Measurements from ENCODE around the gene KLK10.
"Not testable (repeated sequence)": the region's sequence is repeated elsewhere in the genome, so short reads cannot be mapped to it uniquely, and the experiment has no call there.

Gene KLK10

GRCh38 chr19:51000981-51001380, 18.5 kb downstream of the KLK10 start:
- DNase-seq: no peak

- DNase-seq: no peak
Observed at GRCh38 chr19:51000426-51000825, 19.1 kb downstream of the KLK10 start.

DNA sequence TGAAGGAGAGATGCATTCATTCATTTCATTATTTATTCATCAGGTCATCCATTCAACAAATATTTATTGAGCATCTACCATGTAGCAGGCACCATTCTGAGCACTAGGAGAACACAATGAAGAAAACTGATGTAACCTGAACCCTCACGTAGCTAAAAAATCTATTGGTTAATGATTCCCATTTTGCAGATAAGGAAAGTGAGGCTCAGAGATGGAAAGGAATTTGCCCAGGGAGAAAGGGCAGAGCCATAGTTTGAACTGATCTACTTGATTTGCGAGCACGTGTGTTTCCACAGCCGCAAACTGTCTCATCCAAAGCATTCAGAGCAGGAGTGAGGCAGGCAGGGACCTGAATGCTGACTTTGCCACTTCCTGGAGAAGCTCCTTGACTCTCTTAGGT, 20.8 kb downstream of the KLK10 start:
- no peak for DNase-seq

DNA sequence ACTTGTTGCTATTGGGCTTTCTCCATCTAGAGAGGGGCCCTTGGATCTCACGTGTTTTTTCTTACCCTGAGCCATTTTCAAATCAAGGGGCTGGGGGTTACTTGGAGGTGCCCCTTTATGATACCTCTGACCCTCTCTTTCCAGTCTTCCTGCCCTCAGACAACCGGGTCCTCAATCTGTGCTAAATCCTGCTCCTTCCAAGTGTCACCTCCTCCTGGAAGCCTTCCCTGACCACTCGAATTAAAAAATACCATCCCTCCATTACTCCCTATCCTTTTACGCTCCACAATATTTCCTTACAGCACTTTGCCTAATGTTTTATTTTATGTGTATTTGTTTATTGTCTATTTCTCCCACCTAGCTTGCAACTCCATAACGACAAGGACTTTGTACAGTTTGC, 21.4 kb downstream of the KLK10 start:
- DNase-seq: no peak

DNA sequence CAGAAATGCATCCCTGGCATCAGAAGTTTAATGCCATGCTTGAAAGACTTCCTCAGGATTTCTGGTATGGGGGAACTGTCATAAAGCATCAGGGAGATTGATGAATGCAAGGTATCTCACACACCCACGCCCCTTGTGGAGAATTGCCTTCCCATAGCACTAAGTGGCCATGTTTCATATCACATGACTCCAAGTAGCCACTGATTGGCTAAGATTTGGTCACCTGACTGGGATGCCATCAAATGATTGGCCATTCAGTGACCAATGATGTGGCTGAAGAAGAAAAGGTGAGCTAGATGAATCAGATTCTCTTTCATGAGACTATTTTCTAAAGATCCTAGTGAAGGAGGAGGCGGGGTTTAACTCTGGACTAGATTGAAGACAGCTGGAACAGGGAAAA, 25.4 kb downstream of the KLK10 start:
- no peak for DNase-seq

DNA sequence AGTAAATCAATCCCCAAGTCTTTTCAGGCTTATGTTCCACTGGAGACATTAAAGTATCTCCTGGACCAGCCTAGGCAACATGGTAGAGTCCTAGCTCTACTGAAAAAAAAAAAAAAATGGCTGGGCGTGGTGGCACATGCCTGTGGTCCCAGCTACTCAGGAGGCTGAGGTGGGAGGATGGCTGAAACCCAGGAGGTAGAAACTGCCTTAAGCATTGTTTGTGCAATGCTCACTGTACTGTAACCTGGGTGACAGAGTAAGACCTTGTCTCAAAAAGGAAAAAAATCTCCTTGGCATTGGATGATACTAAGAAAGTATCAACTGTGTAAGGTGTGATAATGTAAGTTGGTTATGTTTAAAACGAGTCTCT, 26.9 kb downstream of the KLK10 start:
- no peak for DNase-seq

DNA sequence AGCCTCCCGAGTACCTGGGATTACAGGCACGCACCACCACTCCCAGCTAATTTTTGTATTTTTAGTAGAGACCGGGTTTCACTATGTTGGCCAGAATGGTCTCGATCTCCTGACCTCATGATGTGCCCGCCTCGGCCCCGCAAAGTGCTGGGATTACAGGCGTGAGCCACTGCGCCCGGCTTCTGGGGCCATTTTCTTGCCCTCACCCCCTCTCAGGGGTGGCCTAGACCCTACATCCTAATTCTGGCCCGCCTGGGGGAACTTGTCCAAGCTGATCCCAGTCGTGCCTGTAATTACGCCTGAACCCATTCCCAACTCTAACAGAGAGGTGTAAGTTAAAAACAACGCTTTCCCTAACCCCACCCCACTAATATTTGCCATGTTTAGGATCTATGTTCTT, 35.1 kb downstream of the KLK10 start:
- DNase-seq: not testable (repeated sequence)

- no peak for DNase-seq
Observed at GRCh38 chr19:50983625-50984292, 35.8 kb downstream of the KLK10 start, which contains the start of gene KLK7. TSS of gene KLK7 (minus strand) at chr19:50983917. CDS start at chr19:50982399, 1,518 bp downstream.

DNA sequence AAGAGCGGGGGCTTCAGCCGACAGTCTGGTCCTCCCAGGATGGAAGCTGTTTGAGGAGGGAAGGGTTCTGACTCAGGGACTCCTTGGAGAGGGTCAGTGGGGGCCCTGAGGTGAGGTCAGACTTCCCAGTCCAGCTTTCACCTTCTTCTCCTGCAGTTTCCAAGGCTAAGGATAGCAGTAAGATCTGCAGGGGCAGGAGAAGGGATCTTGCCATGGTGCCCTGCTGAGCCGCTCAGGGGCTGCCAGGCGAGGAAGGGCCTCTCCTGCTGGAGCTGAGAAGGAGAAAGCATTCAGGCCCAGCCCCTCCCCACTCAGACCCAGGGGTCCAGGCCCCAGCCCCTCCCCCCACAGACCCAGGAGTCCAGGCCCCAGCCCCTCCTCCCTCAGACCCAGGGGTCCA, 37.3 kb downstream of the KLK10 start:
- DNase-seq: no peak

- DNase-seq: no peak
Observed at GRCh38 chr19:50981587-50982146, 37.8 kb downstream of the KLK10 start.

DNA sequence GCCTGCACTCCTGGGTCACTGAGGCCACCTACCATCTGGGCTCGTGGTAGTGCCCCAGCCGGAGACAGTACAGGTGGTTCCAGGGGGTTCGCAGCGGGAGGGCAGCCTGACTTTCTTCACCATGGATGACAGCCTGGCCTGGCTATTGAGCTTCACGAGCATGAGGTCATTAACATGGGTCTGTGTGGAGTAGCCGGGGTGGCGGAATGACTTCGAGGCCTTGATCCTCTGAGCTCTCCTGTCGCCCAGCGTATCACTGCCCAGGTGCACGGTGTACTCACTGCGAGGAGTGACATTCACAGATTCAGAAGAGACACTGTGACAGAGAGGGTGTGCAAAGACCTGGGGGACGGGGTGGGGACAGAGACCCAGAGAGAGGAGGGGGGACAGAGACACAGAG, 39.3 kb downstream of the KLK10 start:
- no peak for DNase-seq

- DNase-seq: no peak
Observed at GRCh38 chr19:50979758-50980157, 39.8 kb downstream of the KLK10 start.

DNA sequence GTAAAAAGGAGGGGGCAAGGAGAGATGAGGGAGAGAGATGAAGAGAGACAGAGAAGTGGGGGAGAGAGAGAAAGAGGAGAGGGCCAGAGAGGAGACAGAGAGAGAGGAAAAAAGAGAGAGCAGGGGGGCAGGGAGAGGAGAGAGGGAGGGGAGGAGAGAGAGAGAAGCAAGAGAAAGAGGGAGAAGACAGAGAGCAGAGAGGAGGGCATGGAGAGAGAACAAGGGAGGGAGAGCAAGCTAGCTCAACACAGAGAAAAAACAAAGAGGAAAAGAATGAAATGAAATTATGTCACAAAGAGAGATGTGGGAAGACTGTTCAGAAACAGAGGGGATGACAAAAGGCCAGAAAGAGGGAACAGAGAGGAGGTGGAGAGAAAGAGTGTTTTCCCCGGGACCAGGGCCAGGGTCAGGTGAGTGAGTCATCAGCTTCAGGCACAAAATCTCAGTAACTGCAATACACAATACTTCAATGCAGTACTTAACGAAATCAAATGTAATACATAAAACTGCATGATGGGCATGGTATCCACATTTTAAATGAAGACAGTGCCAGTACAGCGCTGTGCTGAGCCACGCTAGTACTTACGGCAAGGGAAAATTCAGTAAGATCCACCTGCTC, 40.6 kb downstream of the KLK10 start:
- no peak for DNase-seq

- DNase-seq: no peak
Observed at GRCh38 chr19:50977626-50978025, 41.9 kb downstream of the KLK10 start.

DNA sequence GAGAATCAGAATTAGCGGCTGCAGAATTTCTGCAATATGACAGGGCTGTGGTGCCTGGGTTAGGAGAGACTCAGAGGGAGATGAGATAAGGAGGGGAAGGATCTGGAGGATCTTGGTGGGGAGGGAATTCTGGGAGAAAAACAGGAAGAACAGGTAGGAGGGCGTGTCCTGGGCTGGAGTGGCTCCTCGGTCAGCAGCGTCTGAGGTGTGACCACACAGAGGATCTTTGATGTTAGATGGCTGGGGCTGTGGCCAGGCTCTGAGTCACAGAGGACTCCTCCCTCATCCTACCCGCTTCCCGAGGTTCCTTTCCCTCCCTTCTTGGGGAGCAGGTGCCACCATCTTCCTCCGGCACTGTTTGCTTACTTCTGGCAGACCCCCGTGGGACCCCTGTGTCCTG, 43.7 kb downstream of the KLK10 start:
- DNase-seq: no peak

DNA sequence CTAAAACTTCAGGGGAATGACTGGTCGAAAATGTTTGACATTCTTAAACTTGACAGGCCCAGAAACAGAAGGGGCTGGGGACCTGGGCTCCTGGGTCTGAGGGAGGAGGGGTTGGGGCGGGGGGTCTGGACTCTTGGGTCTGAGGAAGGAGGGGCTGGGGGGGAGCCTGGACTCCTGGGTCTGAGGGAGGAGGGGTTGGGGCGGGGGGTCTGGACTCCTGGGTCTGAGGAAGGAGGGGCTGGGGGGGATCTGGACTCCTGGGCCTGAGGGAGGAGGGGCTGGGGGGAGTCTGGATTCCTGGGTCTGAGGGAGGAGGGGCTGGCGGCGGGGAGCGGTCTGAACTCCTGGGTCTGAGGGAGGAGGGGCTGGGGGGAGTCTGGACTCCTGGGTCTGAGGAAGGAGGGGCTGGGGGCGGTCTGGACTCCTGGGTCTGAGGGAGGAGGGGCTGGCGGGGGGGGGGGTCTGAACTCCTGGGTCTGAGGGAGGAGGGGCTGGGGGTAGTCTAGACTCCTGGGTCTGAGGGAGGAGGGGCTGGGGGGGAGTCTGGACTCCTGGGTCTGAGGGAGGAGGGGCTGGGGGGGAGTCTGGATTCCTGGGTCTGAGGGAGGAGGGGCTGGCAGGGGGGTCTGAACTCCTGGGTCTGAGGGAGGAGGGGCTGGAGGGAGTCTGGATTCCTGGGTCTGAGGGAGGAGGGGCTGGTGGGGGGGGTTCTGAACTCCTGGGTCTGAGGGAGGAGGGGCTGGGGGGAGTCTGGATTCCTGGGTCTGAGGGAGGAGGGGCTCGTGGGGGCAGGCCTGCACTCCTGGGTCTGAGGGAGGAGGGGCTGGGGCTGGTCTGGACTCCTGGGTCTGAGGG, 44.6 kb downstream of the KLK10 start:
- DNase-seq: no peak

DNA sequence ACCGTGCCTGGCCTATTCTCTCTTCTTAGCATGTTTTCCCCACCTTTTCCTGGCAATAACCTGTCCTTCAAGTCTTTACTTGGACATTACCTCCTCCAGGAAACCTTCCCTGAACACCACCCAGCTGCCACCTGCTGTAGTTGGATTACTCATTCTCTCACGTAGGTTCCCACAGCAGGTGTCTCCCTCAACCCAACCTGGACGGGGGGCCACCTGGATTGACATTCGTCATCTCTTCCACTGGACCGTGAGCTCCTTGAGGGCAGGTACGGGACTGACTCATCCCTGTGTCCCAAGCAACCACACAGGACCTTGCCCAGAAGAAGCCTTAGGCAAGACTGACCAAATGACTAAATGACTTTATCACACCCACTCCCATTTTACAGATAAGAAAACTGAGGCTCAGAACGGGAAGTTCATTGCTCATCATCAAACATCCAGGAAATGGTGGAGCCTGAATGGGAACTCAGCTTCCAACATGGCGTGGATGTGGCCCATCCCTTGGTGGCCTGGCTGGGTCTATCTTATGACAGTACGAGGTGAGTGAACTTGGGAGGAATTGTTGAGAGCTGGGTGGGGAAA, 46.6 kb downstream of the KLK10 start:
- DNase-seq: no peak

DNA sequence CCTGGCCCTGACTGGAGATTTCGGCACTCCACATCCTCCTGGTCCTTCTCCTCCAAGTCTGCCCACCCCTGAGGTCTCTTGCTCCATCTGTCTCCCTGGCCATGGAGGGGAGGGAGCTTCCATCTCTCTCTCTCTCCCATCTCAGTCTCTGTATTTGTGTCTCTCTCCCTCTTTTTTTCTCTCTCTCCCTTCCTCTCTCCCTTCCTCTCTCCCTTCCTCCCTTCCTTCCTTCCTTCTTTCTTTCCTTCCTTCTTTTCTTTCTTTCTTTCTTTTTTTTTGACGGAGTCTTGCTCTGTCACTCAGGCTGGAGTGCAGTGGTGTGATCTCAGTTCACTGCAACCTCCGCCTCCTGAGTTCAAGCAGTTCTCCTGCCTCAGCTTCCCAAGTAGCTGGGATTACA, 49.7 kb downstream of the KLK10 start:
- DNase-seq: not testable (repeated sequence)

DNA sequence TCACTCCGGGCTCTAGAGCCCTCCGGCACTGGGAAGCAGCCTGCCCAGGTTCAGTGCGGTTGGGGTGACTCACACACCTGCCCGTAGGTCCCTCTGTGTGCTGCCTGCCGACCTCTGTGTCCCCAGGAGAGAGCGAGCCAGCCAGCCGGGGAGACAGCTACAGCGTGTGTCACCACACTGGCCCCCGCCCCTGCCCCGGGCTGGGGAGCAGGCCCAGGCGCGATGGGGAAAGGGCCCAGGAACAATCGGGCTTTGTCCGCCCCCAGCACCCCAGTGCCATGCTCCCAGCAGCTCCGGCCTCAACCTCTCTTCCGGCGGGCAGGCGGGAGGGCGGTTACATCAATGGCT, 50.1 kb downstream of the KLK10 start, which contains the start of gene KLK6:
TSS of gene KLK6 (minus strand) at position 179 of the 348 bp plus-strand sequence. CDS start 1,487 bp downstream, outside the sequence.
- no peak for DNase-seq

DNA sequence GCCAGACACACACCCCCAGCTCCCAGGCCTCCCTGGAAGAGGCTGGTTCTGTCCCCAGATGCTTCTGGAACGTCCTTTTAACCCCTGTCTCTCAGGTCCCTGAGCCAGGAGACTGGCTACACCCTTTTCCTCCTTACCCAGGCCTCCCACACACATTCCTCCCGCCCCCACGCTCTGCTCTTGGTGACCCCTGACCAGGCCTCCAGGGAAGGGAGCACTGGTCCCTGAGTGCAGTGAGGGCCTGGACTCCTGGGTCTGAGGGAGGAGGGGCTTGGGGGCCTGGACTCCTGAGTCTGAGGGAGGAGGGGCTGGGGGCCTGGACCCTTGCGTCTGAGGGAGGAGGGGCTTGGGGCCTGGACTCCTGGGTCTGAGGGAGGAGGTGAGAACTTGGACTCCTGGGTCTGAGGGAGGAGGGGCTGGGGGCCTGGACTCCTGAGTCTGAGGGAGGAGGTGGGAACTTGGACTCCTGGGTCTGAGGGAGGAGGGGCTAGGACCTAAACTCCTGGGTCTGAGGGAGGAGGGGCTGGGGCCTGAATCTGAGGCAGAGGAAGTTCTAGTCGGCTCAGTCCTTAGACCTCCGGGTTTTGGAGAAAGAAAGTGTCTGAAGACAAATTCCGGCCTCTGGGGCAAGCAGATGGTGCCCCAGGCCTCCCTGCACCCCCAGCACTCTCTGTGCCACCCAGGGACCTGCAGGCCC, 50.6 kb downstream of the KLK10 start:
- no peak for DNase-seq

- no peak for DNase-seq
Observed at GRCh38 chr19:50967929-50968715, 51.4 kb downstream of the KLK10 start.

DNA sequence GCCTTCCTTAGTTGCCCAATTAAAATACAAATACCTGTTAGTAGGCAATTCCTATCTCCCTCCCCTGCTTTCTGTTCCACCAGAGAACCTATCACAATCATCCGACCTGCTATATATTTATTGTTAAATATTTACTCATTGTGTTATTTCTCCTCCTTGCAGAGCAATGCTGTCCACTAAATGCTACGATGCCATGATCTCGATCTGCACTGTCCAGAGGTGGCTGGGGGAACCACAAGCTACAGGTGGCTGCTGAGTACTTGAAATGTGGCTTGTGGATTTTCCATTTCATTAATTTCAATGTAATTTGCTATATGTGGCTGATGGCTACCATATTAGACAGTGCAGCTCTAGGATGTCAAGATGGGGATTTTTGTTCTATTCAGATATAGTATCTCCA, 55.2 kb downstream of the KLK10 start:
- DNase-seq: no peak

Measured in activated CD8-positive, alpha-beta memory T cell treated with anti-CD3 and anti-CD28 coated beads, Interleukin-2, amount 50 U/mL, for 4 hours (primary cell).